Epidermal melanocyte (primary cell): Measurements from ENCODE around the gene KMT2A.
"Not testable (repeated sequence)": the region's sequence is repeated elsewhere in the genome, so short reads cannot be mapped to it uniquely, and the experiment has no call there.

Experiments used
- DNase-seq: peaks from one replicate; pipeline ENCODE4 v3.0.0; 2011; ENCODE audit warnings: low spot score; ENCODE audit not compliant: insufficient read length

KMT2A gene

GRCh38 chr11:118435893-118436624 is at the start of gene KMT2A:
KMT2A (plus strand) TSS chr11:118436492; CDS start chr11:118436513, 21 bp downstream.
- DNase-seq: peak; percentile 62

DNA sequence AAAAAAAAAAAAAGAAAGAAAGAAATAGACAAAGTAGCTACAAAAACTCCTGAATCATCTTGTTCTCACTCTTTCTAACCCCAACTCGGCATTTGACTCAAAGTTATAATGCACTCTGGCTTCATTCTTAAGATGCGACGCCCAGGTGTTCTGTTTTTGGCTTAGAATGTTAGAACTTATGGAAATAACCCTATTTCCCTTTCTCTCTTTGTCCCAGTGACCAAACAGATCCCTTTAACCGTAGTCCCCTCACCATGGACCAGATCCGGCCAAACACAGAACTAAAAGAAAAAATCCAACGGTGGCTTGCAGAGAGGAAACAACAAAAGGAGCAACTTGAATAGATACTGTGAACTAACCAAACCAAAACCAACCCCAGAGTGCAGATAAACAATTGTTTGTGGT is 40.2 kb upstream of the KMT2A start:
- no peak for DNase-seq

GRCh38 chr11:118397448-118397847 is 38.8 kb upstream of the KMT2A start:
- no peak for DNase-seq

- DNase-seq: no peak
Observed at GRCh38 chr11:118398791-118399559, 37.3 kb upstream of the KMT2A start.

GRCh38 chr11:118401151-118401879 is 35.0 kb upstream of the KMT2A start, which contains the start of gene ATP5MG:
ATP5MG (plus strand) TSS chr11:118401606; CDS start chr11:118401666, 60 bp downstream.
- DNase-seq: peak; percentile 85

GRCh38 chr11:118401880-118402590 is 34.3 kb upstream of the KMT2A start:
- peak; percentile 38 for DNase-seq

GRCh38 chr11:118402594-118402993 is 33.7 kb upstream of the KMT2A start:
- DNase-seq: not testable (repeated sequence)

- no peak for DNase-seq
Observed at GRCh38 chr11:118406599-118407166, 29.6 kb upstream of the KMT2A start.

GRCh38 chr11:118410055-118410745 is 26.1 kb upstream of the KMT2A start:
- DNase-seq: no peak

DNA sequence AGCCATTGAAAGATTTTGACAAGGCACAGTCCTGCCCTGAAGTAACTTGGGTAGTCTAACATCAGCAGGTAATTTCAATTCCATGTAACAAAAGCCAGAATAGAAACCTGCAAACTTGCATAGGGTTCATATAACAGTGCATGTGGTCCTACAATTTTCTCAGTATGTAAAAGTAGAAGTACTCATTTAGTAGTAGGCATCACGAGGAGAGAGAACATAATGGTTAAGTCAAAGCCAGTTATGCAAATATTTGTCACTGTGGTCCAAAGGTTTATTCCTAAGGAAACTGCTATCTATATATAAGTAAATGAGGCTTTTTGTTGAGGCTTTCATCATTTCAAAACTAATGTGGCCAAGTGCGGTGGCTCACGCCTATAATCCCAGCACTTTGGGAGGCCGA is 24.8 kb upstream of the KMT2A start:
- DNase-seq: no peak

DNA sequence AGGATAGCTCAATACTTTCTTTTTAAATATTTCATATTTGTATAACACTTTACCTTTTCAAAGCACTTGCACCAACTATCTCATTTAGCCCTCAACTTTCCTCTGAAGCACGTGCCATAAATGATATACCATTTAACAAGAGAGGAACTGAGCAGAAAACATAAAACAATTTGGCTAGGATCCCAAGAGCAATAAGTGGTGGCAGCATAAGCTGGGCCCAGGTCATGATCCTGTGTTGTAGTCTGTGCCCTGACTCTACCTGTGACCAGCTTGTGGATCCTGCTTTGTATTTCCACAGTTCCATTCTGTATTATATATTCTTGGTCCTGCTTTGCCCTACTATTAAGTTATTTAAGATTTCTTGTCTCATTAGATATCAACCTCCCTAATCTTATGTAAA is 23.4 kb upstream of the KMT2A start:
- DNase-seq: no peak

GRCh38 chr11:118415062-118415738 is 21.1 kb upstream of the KMT2A start:
- no peak for DNase-seq

- peak; percentile 46 for DNase-seq
Observed at GRCh38 chr11:118415739-118416068, 20.6 kb upstream of the KMT2A start.

DNA sequence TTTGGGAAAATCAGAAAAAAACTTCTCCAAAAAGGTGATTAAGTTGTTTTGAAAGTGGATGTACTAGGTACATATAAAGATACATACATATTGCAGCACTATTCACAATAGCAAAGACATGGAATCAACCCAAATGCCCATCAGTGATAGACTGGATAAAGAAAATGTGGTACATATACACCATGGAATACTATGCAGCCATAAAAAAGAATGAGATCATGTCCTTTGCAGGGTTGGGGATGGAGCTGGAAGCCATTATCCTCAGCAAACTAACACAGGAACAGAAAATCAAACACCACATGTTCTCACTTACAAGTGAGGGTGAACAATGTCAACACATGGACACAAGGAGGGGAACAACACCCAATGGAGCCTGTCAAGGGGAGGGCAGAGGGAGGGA is 19.4 kb upstream of the KMT2A start:
- DNase-seq: not testable (repeated sequence)

- DNase-seq: no peak
Observed at GRCh38 chr11:118417801-118418200, 18.5 kb upstream of the KMT2A start.

DNA sequence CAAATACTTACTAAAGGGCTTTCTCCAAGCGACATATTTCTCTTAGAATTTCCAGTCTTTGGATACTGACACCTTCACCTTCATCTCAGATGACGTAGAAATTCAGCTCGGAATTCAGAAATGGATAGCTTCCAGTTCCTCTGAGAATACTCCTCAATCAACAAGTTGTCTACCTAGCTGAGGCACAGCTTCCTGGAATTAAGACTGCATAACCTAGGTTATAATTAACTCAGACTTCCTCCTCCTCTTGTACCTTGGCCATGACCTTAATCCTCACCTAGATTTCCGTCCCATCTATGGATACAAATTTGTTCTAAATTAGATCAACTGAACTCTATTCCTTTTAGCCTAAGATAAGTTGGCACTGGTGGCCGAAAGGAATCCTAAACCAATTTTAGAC is 17.5 kb upstream of the KMT2A start:
- no peak for DNase-seq

- DNase-seq: no peak
Observed at GRCh38 chr11:118427707-118428106, 8.6 kb upstream of the KMT2A start.

- no peak for DNase-seq
Observed at GRCh38 chr11:118430956-118431355, 5.3 kb upstream of the KMT2A start.

DNA sequence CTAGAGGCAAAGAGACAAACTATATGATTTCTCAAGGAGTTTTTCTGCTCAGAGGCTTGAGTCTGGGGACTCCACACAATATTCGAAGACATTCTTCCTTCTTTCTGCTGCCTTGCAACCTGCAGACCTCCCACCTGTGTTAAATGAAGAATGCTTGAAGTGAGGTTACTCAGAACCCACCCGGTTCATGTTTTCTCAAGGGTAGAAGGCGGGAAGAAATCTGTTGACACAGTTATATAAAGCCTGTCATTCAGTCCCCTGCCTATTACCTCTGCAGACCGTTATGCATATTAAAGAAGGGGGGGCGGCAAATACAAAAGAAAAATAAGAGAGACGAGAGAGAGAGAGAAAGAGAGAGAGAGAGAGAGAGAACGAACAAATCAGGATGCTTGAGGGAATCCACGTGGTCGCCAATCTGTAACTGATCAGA is 2.2 kb upstream of the KMT2A start:
- no peak for DNase-seq
